ENCODE results near the gene PCDHA6. TPM values are rescaled to one million over a fixed set of nuclear protein-coding genes. Genes with fewer than 3 reads are reported as not detected.

PCDHA6 gene
- total and polyA plus RNA-seq, 2 of the 8 experiments (the other 6 are each of a cell fraction or from before 2014, with no cell fraction given) = 0.71 to 7.1 TPM

DNA sequence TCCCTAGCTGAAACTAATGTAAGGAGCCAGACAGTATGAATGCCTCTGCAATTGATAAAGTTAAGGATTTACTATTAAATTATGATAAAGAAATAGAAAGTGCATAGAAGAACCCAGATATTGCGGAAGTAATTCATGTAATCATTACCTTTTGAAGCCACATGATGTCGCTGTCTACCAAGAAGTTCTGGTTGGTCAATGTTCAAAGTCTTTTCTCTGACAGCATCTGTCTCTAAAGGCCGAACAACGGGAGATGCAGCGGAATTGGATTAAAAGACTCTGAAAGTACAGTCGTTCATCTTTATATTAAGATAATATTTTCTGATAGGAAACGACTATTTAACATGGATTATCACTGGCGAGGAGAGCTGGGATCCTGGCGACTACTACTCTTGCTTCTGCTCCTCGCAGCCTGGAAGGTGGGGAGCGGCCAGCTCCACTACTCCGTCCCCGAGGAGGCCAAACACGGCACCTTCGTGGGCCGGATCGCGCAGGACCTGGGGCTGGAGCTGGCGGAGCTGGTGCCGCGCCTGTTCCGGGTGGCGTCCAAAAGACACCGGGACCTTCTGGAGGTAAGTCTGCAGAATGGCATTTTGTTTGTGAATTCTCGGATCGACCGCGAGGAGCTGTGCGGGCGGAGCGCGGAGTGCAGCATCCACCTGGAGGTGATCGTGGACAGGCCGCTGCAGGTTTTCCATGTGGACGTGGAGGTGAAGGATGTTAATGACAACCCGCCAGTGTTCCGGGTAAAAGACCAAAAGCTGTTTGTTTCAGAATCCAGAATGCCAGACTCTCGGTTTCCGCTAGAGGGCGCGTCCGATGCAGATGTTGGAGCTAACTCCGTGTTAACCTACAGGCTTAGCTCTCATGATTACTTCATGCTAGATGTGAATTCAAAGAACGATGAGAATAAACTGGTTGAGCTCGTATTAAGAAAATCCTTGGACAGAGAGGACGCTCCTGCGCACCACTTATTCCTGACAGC lies 13.5 kb downstream of the PCDHA6 start, which contains the start of gene PCDHA8 (continued):
- TF ChIP-seq CBX5 (IDR thresholded peaks at IDR 0.05; ENCODE audit: low read depth, low read length) (no peak), HDAC2 (IDR thresholded peaks at IDR 0.05; ENCODE audit: borderline replicate concordance in 1 of 2, low read depth in 2 of 2, low read length in 2 of 2) (no peak), GTF2F1 (IDR thresholded peaks at IDR 0.05; ENCODE audit: borderline replicate concordance, low read depth, low read length) (no peak)
- TF ChIP-seq, protein P1, sequence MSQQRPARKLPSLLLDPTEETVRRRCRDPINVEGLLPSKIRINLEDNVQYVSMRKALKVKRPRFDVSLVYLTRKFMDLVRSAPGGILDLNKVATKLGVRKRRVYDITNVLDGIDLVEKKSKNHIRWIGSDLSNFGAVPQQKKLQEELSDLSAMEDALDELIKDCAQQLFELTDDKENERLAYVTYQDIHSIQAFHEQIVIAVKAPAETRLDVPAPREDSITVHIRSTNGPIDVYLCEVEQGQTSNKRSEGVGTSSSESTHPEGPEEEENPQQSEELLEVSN (IDR thresholded peaks at IDR 0.05) = no peak
